Stomach (tissue), 4 donors: ENCODE results near the gene LMNB1.

Experiments
- CTCF ChIP-seq, 7 experiments: fragments of 450-650 bp in 4 of 7; fragments of 200-600 bp in 3 of 7; sonication (generic) in 3 of 7; IDR thresholded peaks; one replicate each; pipeline ENCODE4 v1.5.1; 2016 to 2019; ENCODE audit warnings: antibody characterized with exemption in 7 of 7, control low read depth in 2 of 7, mild to moderate bottlenecking in 1 of 7
- EP300 ChIP-seq: sonication (generic); formaldehyde crosslinking; IDR thresholded peaks from one replicate; pipeline ENCODE4 v1.6.1; 2017; ENCODE audit warnings: antibody characterized with exemption
- POLR2A ChIP-seq, 4 donors: fragments of 450-650 bp; IDR thresholded peaks; one replicate each; pipeline ENCODE4 v1.6.1; 2016; ENCODE audit warnings: antibody characterized with exemption in 4 of 4, control low read depth in 2 of 4, mild to moderate bottlenecking in 1 of 4, moderate library complexity in 1 of 4

- TF ChIP-seq POLR2A (IDR thresholded peaks at IDR 0.05) (no peak), CTCF (IDR thresholded peaks at IDR 0.05) (peak in 1 of 7 experiments; percentile 22), EP300 (no peak)
Measured at GRCh38 chr5:126801992-126802294, 25.0 kb downstream of the LMNB1 start.
